Neural progenitor cell (in vitro differentiated cells): ENCODE results near the gene STRN3. TPM values are rescaled to one million over a fixed set of nuclear protein-coding genes. Genes with fewer than 3 reads are reported as not detected.
"Not testable (repeated sequence)": the region's sequence is repeated elsewhere in the genome, so short reads cannot be mapped to it uniquely, and the experiment has no call there.

Source experiments
- DNase-seq: peaks from one replicate; pipeline ENCODE4 v3.0.0-alpha.2; 2016; ENCODE audit warnings: low spot score
- H2AFZ ChIP-seq: fragments of 200-600 bp; sonication (generic); replicated peaks from 2 replicates; pipeline ENCODE4 v1.6.1; 2016; ENCODE audit warnings: antibody characterized with exemption
- H3F3A ChIP-seq: fragments of 200-600 bp; sonication (generic); 2 replicates; pipeline ENCODE4 v1.6.1; 2016; ENCODE audit warnings: antibody characterized with exemption, low read depth
- H3K27ac ChIP-seq: fragments of 200-600 bp; sonication (generic); 2 replicates; pipeline ENCODE4 v1.5.1; 2016; ENCODE audit warnings: mild to moderate bottlenecking
- H3K27me3 ChIP-seq: fragments of 200-600 bp; sonication (generic); 2 replicates; pipeline ENCODE4 v1.6.1; 2016; ENCODE audit warnings: mild to moderate bottlenecking, moderate library complexity
- H3K36me3 ChIP-seq: fragments of 200-600 bp; sonication (generic); 2 replicates; pipeline ENCODE4 v1.5.1; 2016
- H3K4me1 ChIP-seq: fragments of 200-600 bp; sonication (generic); 2 replicates; pipeline ENCODE4 v1.6.1; 2016; ENCODE audit warnings: mixed run types
- H3K4me2 ChIP-seq: fragments of 200-600 bp; sonication (generic); 2 replicates; pipeline ENCODE4 v1.6.1; 2016
- H3K4me3 ChIP-seq: fragments of 200-600 bp; sonication (generic); 2 replicates; pipeline ENCODE4 v1.5.1; 2016
- H3K79me2 ChIP-seq: fragments of 200-600 bp; sonication (generic); 2 replicates; pipeline ENCODE4 v1.6.1; 2016; ENCODE audit warnings: low read depth
- H3K9ac ChIP-seq: fragments of 200-600 bp; sonication (generic); 2 replicates; pipeline ENCODE4 v1.6.1; 2016
- H3K9me3 ChIP-seq: fragments of 200-600 bp; sonication (generic); 2 replicates; pipeline ENCODE4 v1.5.1; 2016; ENCODE audit warnings: low read depth
- H4K20me1 ChIP-seq: fragments of 200-600 bp; sonication (generic); 2 replicates; pipeline ENCODE4 v1.6.1; 2016; ENCODE audit warnings: low read depth
- H3K27ac Mint-ChIP-seq: 3 replicates; pipeline ENCODE4 v1.8.0; 2021; ENCODE audit warnings: mixed read lengths
- H3K27me3 Mint-ChIP-seq: 2 replicates; pipeline ENCODE4 v1.8.0; 2022; ENCODE audit warnings: low read depth, mild to moderate bottlenecking, inconsistent platforms, moderate library complexity, mixed read lengths; ENCODE audit not compliant: insufficient read depth
- H3K36me3 Mint-ChIP-seq: 3 replicates; pipeline ENCODE4 v1.8.0; 2021; ENCODE audit warnings: mixed read lengths
- H3K4me1 Mint-ChIP-seq: 3 replicates; pipeline ENCODE4 v1.8.0; 2021; ENCODE audit warnings: mixed read lengths
- H3K4me3 Mint-ChIP-seq: 3 replicates; pipeline ENCODE4 v1.8.0; 2021; ENCODE audit warnings: mild to moderate bottlenecking, moderate library complexity, mixed read lengths
- H3K9me3 Mint-ChIP-seq: 3 replicates; pipeline ENCODE4 v1.8.0; 2020; ENCODE audit warnings: mixed read lengths
- CTCF ChIP-seq: fragments of 200-600 bp; sonication (generic); IDR thresholded peaks from 2 replicates; pipeline ENCODE4 v1.5.1; 2017; ENCODE audit warnings: antibody characterized with exemption, mild to moderate bottlenecking
- EZH2 ChIP-seq: fragments of 200-600 bp; sonication (generic); IDR thresholded peaks from 2 replicates; pipeline ENCODE4 v1.6.1; 2017; ENCODE audit warnings: antibody characterized with exemption, mild to moderate bottlenecking, moderate library complexity
- EZH2phosphoT487 ChIP-seq: fragments of 200-600 bp; sonication (generic); IDR thresholded peaks from 2 replicates; pipeline ENCODE4 v1.6.1; 2017; ENCODE audit warnings: antibody characterized with exemption
- total RNA-seq: library from RNA; depleted of rRNA; stranded (reverse); fragments of >200 nt; gene quantifications from 2 replicates; pipeline ENCODE4 v1.2.3, GENCODE V29; 2015; ENCODE audit warnings: low replicate concordance

STRN3 gene
- total RNA-seq, 1 donor from 2014 or later, result 104 TPM

GRCh38 chr14:31070431-31070830, 44.3 kb upstream of the STRN3 start:
- Histone ChIP-seq H3K27me3 (no peaks in the 10 kb centered on the region), H3K4me1 (no peaks in the 10 kb centered on the region), H2AFZ (no peak overlapping the region)

GRCh38 chr14:31069343-31069742, 43.2 kb upstream of the STRN3 start:
- Histone ChIP-seq H3K36me3 (no peaks in the 10 kb centered on the region), H3K79me2 (no peaks in the 10 kb centered on the region), H3K27ac (no peak overlapping the region), H3K4me2 (no peak overlapping the region), H3F3A (no peaks in the 10 kb centered on the region), H3K4me3 (no peak overlapping the region), H3K4me1 (no peaks in the 10 kb centered on the region), H3K9me3 (no peaks in the 10 kb centered on the region), H3K27me3 (no peaks in the 10 kb centered on the region), H4K20me1 (no peaks in the 10 kb centered on the region), H2AFZ (no peak overlapping the region), H3K9ac (no peak overlapping the region)
- Mint-ChIP-seq H3K4me1 (no peaks in the 10 kb centered on the region), H3K4me3 (no peak overlapping the region), H3K9me3 (no peaks in the 10 kb centered on the region), H3K27me3 (no peaks in the 10 kb centered on the region), H3K27ac (no peak overlapping the region), H3K36me3 (peaks cover 10% of the 10 kb centered on the region)
- TF ChIP-seq EZH2, result no peak
- no peak for TF ChIP-seq EZH2phosphoT487
- no peak for TF ChIP-seq CTCF
- DNase-seq, result no peak

More at GRCh38 chr14:31070431-31070830, 44.3 kb upstream of the STRN3 start:
- no peaks in the 10 kb centered on the region for H3K36me3 ChIP-seq
- H4K20me1 ChIP-seq, result no peaks in the 10 kb centered on the region
- TF ChIP-seq EZH2phosphoT487 (no peak), EZH2 (no peak), CTCF (no peak)
- H3K27ac ChIP-seq, result no peak overlapping the region
- no peak overlapping the region for H3K4me3 ChIP-seq
- H3K9me3 Mint-ChIP-seq, result no peaks in the 10 kb centered on the region
- no peak overlapping the region for H3K27ac Mint-ChIP-seq
- no peaks in the 10 kb centered on the region for H3K27me3 Mint-ChIP-seq
- DNase-seq, result no peak
- no peaks in the 10 kb centered on the region for H3K4me1 Mint-ChIP-seq
- H3F3A ChIP-seq, result no peaks in the 10 kb centered on the region
- H3K4me3 Mint-ChIP-seq, result no peak overlapping the region
- no peaks in the 10 kb centered on the region for H3K9me3 ChIP-seq
- no peaks in the 10 kb centered on the region for H3K79me2 ChIP-seq
- H3K9ac ChIP-seq, result no peak overlapping the region
- peaks cover 15% of the 10 kb centered on the region for H3K36me3 Mint-ChIP-seq
- H3K4me2 ChIP-seq, result no peak overlapping the region

- Histone ChIP-seq H3K9me3 (no peaks in the 10 kb centered on the region), H3K36me3 (no peaks in the 10 kb centered on the region), H3K9ac (no peak overlapping the region), H3K4me2 (no peak overlapping the region), H3F3A (no peaks in the 10 kb centered on the region), H4K20me1 (no peaks in the 10 kb centered on the region), H3K4me3 (no peak overlapping the region), H2AFZ (no peak overlapping the region), H3K79me2 (no peaks in the 10 kb centered on the region), H3K27me3 (no peaks in the 10 kb centered on the region), H3K4me1 (no peaks in the 10 kb centered on the region), H3K27ac (no peak overlapping the region)
- H3K4me3 Mint-ChIP-seq, result no peak overlapping the region
- no peaks in the 10 kb centered on the region for H3K27me3 Mint-ChIP-seq
- no peaks in the 10 kb centered on the region for H3K9me3 Mint-ChIP-seq
- TF ChIP-seq EZH2 (no peak), EZH2phosphoT487 (no peak), CTCF (no peak)
- no peak for DNase-seq
- no peaks in the 10 kb centered on the region for H3K4me1 Mint-ChIP-seq
- H3K27ac Mint-ChIP-seq, result no peak overlapping the region
- H3K36me3 Mint-ChIP-seq, result peaks cover 10% of the 10 kb centered on the region
Observed at GRCh38 chr14:31068235-31068634, 42.1 kb upstream of the STRN3 start.

GRCh38 chr14:31062908-31063307, 36.7 kb upstream of the STRN3 start:
- not testable (repeated sequence) for H3K4me3 Mint-ChIP-seq, H3K9ac ChIP-seq, H3K36me3 ChIP-seq, H3K9me3 ChIP-seq, H3K27ac ChIP-seq, H3K4me3 ChIP-seq, H3K4me1 Mint-ChIP-seq, H4K20me1 ChIP-seq, DNase-seq, H3K4me2 ChIP-seq, H3K36me3 Mint-ChIP-seq, H3K27me3 Mint-ChIP-seq, H3K9me3 Mint-ChIP-seq, H2AFZ ChIP-seq, H3K27ac Mint-ChIP-seq, H3K79me2 ChIP-seq, H3K27me3 ChIP-seq
- H3K4me1 ChIP-seq, result peaks cover 20% of the 10 kb centered on the region
- peaks cover 20% of the 10 kb centered on the region for H3F3A ChIP-seq
